GM12878 (cell line): ENCODE measurements around the gene CDC42SE2. TPM values are rescaled to one million over a fixed set of nuclear protein-coding genes. Genes with fewer than 3 reads are reported as not detected.

ENCODE experiments used
- CBFB ChIP-seq: IDR thresholded peaks from 2 replicates; pipeline ENCODE4 v1.6.1; 2016; ENCODE audit warnings: antibody characterized with exemption, low read depth
- CREM ChIP-seq: IDR thresholded peaks from 2 replicates; pipeline ENCODE4 v1.6.1; 2014; ENCODE audit warnings: antibody characterized with exemption, low read depth
- FOXM1 ChIP-seq: IDR thresholded peaks from 2 replicates; pipeline ENCODE4 v1.6.1; 2012; ENCODE audit warnings: low read depth, mild to moderate bottlenecking, inconsistent platforms, low read length, moderate library complexity
- GATAD2B ChIP-seq: fragments of 450-650 bp; conservative IDR thresholded peaks from 2 replicates; pipeline ENCODE4 v1.6.1; 2017; ENCODE audit warnings: low read depth, mild to moderate bottlenecking, moderate library complexity
- MYC ChIP-seq: IDR thresholded peaks from 2 replicates; pipeline ENCODE4 v1.6.1; 2011; ENCODE audit warnings: mild to moderate bottlenecking, low read length, moderate library complexity, inconsistent platforms; ENCODE audit not compliant: insufficient read depth, insufficient replicate concordance, insufficient read length, severe bottlenecking
- NFIC ChIP-seq: IDR thresholded peaks from 2 replicates; pipeline ENCODE4 v1.6.1; 2012; ENCODE audit warnings: low read depth, mild to moderate bottlenecking, inconsistent platforms, low read length, moderate library complexity
- PML ChIP-seq: IDR thresholded peaks from 2 replicates; pipeline ENCODE4 v1.6.1; 2012; ENCODE audit warnings: low read length, inconsistent platforms
- RAD51 ChIP-seq: fragments of 450-650 bp; IDR thresholded peaks from 2 replicates; pipeline ENCODE4 v1.6.1; 2016; ENCODE audit warnings: moderate library complexity, mild to moderate bottlenecking, inconsistent platforms
- RBBP5 ChIP-seq: fragments of 200-600 bp; sonication (generic); conservative IDR thresholded peaks from 2 replicates; pipeline ENCODE4 v1.6.1; 2016
- SMAD1 ChIP-seq: fragments of 450-650 bp; IDR thresholded peaks from 2 replicates; pipeline ENCODE4 v1.6.1; 2018; ENCODE audit warnings: mild to moderate bottlenecking, low read depth; ENCODE audit not compliant: partially characterized antibody
- TARDBP ChIP-seq: IDR thresholded peaks from 2 replicates; pipeline ENCODE4 v1.6.1; 2016; ENCODE audit warnings: borderline replicate concordance
- YBX1 ChIP-seq: fragments of 450-650 bp; IDR thresholded peaks from 2 replicates; pipeline ENCODE4 v1.6.1; 2016; ENCODE audit warnings: antibody characterized with exemption
- ZBED1 ChIP-seq: IDR thresholded peaks from 2 replicates; pipeline ENCODE4 v1.6.1; 2016; ENCODE audit warnings: borderline replicate concordance
- polyA plus RNA-seq, 11 experiments: library from polyadenylated mRNA; depleted of rRNA in 4 of 11; unstranded in 6 of 11; stranded (reverse) in 5 of 11; fragments of >200 nt; fragmentation: Nextera tagmentation in 4 of 11; fragmentation: Illumina TruSeq in 1 of 11; extraction: Ambion mirVana in 4 of 11; extraction: Trizol in 1 of 11; gene quantifications; 1 replicate in 1 of 11; 2 replicates in 10 of 11; pipeline versions ENCODE4 v1.2.1 to v1.2.3, GENCODE V29; 2011 to 2016; ENCODE audit warnings: inconsistent platforms in 2 of 11, missing spikeins in 2 of 11, low read depth in 1 of 11
- total RNA-seq, 4 experiments: library from RNA; depleted of rRNA in 3 of 4; stranded (reverse); fragments of >200 nt in 3 of 4; fragmentation: Illumina TruSeq in 1 of 4; extraction: Trizol in 1 of 4; gene quantifications; 2 replicates each; pipeline versions ENCODE4 v1.2.1 to v1.2.3, GENCODE V29; 2013 to 2021
- TF ChIP-seq, protein P1 (sequence below): IDR thresholded peaks from 2 replicates; pipeline ENCODE4 v1.6.1; 2012; ENCODE audit warnings: low read depth, low read length, improper control_type of control experiment
- TF ChIP-seq, protein P2 (sequence below): IDR thresholded peaks from 2 replicates; pipeline ENCODE4 v1.6.1; 2011; ENCODE audit warnings: low read depth, mild to moderate bottlenecking, low read length, moderate library complexity, borderline replicate concordance; ENCODE audit errors: extremely low read depth
- TF ChIP-seq, protein P3 (sequence below): fragments of 450-650 bp; IDR thresholded peaks from 2 replicates; pipeline ENCODE4 v1.6.1; 2016; ENCODE audit warnings: mild to moderate bottlenecking
- TF ChIP-seq, protein P4 (sequence below): fragments of 150-350 bp; IDR thresholded peaks from 2 replicates; pipeline ENCODE4 v1.6.1; 2014; ENCODE audit warnings: mild to moderate bottlenecking, low read depth, low read length
- TF ChIP-seq, protein P5 (sequence below): IDR thresholded peaks from 2 replicates; pipeline ENCODE4 v1.6.1; 2011; ENCODE audit warnings: low read depth, low read length, improper control_type of control experiment, borderline replicate concordance
- TF ChIP-seq, protein P6 (sequence below): IDR thresholded peaks from 2 replicates; pipeline ENCODE4 v1.6.1; 2012; ENCODE audit warnings: low read length, inconsistent platforms

The CDC42SE2 gene
- total and polyA plus RNA-seq, 10 of the 15 experiments (the other 5 are each of a cell fraction or from before 2014, with no cell fraction given) = 57.0 to 148 (median 80.3) TPM

DNA sequence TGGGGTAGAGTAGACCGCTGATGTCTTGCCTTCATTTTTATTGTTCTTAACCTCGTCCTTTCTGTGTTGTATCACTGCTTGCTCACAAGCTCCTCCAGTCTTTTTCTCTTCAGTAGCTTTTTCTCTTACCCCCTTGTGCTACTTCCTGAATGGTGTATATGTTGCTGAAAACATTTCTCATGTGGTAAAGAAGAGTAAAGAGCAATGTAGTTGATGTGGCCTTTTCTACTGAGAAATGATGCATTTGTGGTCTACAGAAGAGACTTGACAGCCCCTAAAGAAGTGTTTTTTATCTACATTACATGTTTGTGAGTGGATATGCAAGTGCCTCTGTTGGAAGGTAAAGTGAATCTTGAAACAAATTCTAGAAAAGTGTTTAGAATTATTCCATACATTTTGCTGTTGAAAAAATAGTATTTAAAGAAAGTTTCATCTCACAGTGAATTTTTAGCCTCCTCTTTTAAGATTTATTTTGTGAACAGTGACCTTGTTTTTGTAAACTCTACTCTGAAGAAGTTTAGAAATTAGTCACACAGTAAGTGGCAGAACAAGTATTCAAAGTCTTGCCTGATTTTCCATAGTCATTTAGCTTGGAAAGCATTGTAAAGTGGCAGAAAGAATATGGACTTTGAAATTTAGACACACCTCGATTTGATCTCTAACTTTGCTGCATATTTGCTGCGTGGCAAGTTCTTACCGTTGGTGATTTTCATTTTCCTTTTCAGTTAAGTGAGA lies 17.4 kb downstream of the CDC42SE2 start (continued):
- TF ChIP-seq, protein P1, sequence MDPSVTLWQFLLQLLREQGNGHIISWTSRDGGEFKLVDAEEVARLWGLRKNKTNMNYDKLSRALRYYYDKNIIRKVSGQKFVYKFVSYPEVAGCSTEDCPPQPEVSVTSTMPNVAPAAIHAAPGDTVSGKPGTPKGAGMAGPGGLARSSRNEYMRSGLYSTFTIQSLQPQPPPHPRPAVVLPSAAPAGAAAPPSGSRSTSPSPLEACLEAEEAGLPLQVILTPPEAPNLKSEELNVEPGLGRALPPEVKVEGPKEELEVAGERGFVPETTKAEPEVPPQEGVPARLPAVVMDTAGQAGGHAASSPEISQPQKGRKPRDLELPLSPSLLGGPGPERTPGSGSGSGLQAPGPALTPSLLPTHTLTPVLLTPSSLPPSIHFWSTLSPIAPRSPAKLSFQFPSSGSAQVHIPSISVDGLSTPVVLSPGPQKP = no peak
- no peak for TF ChIP-seq TARDBP
- TF ChIP-seq CBFB = peak; percentile 52; the same call in 1 of the 2 replicates
- no peak for TF ChIP-seq SMAD1
- no peak; the same call in 1 of the 2 replicates for TF ChIP-seq PML
- TF ChIP-seq MYC = no peak
- TF ChIP-seq, protein P2, sequence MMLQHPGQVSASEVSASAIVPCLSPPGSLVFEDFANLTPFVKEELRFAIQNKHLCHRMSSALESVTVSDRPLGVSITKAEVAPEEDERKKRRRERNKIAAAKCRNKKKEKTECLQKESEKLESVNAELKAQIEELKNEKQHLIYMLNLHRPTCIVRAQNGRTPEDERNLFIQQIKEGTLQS = no peak
- TF ChIP-seq, protein P3, sequence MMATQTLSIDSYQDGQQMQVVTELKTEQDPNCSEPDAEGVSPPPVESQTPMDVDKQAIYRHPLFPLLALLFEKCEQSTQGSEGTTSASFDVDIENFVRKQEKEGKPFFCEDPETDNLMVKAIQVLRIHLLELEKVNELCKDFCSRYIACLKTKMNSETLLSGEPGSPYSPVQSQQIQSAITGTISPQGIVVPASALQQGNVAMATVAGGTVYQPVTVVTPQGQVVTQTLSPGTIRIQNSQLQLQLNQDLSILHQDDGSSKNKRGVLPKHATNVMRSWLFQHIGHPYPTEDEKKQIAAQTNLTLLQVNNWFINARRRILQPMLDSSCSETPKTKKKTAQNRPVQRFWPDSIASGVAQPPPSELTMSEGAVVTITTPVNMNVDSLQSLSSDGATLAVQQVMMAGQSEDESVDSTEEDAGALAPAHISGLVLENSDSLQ = peak; percentile 54; the same call in 1 of the 2 replicates
- TF ChIP-seq YBX1 = no peak
- TF ChIP-seq, protein P4, sequence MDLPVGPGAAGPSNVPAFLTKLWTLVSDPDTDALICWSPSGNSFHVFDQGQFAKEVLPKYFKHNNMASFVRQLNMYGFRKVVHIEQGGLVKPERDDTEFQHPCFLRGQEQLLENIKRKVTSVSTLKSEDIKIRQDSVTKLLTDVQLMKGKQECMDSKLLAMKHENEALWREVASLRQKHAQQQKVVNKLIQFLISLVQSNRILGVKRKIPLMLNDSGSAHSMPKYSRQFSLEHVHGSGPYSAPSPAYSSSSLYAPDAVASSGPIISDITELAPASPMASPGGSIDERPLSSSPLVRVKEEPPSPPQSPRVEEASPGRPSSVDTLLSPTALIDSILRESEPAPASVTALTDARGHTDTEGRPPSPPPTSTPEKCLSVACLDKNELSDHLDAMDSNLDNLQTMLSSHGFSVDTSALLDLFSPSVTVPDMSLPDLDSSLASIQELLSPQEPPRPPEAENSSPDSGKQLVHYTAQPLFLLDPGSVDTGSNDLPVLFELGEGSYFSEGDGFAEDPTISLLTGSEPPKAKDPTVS = no peak
- TF ChIP-seq, protein P5, sequence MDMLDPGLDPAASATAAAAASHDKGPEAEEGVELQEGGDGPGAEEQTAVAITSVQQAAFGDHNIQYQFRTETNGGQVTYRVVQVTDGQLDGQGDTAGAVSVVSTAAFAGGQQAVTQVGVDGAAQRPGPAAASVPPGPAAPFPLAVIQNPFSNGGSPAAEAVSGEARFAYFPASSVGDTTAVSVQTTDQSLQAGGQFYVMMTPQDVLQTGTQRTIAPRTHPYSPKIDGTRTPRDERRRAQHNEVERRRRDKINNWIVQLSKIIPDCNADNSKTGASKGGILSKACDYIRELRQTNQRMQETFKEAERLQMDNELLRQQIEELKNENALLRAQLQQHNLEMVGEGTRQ = no peak
- TF ChIP-seq RAD51 = no peak
- peak; percentile 60; the same call in 1 of the 2 replicates for TF ChIP-seq CREM
- 0 out of 2 replicates have a peak, but pooled peaks have one; percentile 46 for TF ChIP-seq FOXM1
- TF ChIP-seq ZBED1 = no peak; the same call in 1 of the 2 replicates
- TF ChIP-seq GATAD2B = no peak
- TF ChIP-seq, protein P6, sequence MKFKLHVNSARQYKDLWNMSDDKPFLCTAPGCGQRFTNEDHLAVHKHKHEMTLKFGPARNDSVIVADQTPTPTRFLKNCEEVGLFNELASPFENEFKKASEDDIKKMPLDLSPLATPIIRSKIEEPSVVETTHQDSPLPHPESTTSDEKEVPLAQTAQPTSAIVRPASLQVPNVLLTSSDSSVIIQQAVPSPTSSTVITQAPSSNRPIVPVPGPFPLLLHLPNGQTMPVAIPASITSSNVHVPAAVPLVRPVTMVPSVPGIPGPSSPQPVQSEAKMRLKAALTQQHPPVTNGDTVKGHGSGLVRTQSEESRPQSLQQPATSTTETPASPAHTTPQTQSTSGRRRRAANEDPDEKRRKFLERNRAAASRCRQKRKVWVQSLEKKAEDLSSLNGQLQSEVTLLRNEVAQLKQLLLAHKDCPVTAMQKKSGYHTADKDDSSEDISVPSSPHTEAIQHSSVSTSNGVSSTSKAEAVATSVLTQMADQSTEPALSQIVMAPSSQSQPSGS = peak; percentile 49; the same call in 1 of the 2 replicates
- peak; percentile 78; the same call in 1 of the 2 replicates for TF ChIP-seq NFIC
- TF ChIP-seq RBBP5 = no peak
